ENCODE data around the gene CPSF4.

DNA sequence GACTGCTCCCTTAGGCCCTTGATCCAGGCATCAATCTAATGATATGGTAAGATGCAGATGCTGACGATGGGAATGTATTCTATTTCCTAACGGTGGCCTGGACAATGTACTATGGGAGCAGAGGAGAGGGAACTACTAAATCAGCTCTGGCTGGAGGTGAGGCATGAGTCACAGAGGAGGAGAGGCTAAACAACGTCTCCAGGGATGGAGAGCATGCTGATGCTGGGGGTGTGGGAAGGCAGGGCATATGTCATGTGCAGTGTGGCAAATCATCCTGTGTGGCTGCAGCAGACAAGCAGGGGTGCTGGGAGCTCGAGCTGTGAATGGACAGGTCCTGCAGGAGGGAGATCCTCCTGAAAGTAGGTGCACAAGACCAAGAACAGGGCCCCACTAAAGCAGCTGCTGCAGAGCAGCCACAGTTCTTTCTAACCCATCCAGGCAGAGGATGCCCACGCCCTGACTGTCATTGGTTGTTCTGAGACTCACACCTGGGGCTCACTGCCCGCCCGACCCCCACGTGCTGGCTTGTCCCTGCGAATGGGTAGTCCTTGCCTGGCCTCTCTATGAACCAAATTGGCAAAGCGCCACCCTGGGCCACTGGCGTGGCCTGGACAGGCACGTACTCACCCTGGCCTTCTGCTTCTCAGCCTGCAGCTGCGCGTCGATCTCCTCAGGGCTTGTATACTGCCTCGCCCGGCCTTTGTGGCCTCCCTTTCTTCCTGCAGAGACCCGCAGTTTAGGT is 34.3 kb upstream of the CPSF4 start:
- TF ChIP-seq CTCF (IDR thresholded peaks at IDR 0.05) (no peak), POLR2A (IDR thresholded peaks at IDR 0.05) (no peak)
